GM18517 (cell line): ENCODE results near the gene SLBP.

ENCODE experiments used
- ATAC-seq: cut with Tn5 transposase; IDR thresholded peaks from one replicate; pipeline ENCODE4 v1.9.1; 2021; ENCODE audit warnings: mild to moderate bottlenecking, moderate library complexity; ENCODE audit not compliant: unreplicated experiment

SLBP gene

GRCh38 chr4:1712216-1713002, at the start of gene SLBP:
SLBP (minus strand) TSS chr4:1712319; CDS start chr4:1712188, 131 bp downstream.
- ATAC-seq = peak; percentile 68

DNA sequence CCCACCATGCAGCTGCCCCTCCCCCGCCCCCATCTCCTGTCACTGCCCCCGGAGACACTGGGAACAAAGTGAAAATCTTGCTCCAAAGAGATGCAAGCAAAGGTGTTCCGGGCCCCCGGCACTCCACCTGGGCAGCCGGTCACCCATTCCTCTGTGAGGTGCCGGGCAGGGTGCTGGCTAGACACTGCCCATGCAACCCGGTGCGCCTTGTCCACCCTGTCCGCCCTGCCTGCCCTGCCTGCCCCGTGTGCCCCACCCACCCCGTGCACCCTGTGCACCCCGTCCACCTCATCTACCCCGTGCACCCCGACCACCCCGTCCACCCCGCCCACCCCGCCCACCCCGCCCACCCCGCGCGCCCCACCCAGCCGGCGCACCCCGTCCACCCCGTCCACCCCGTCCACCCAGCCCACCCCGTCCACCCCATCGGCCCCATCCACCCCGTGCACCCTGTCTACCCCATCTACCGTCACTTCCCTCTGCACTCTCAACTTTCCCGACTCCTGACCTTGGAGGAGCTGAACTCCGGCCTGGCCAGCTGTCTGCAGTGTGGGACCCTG, 49.1 kb upstream of the SLBP start:
- no peak for ATAC-seq

- ATAC-seq = no peak
These were observed 48.5 kb upstream of the SLBP start for GRCh38 chr4:1760521-1761071.

GRCh38 chr4:1759818-1760223, 47.7 kb upstream of the SLBP start:
- no peak for ATAC-seq

DNA sequence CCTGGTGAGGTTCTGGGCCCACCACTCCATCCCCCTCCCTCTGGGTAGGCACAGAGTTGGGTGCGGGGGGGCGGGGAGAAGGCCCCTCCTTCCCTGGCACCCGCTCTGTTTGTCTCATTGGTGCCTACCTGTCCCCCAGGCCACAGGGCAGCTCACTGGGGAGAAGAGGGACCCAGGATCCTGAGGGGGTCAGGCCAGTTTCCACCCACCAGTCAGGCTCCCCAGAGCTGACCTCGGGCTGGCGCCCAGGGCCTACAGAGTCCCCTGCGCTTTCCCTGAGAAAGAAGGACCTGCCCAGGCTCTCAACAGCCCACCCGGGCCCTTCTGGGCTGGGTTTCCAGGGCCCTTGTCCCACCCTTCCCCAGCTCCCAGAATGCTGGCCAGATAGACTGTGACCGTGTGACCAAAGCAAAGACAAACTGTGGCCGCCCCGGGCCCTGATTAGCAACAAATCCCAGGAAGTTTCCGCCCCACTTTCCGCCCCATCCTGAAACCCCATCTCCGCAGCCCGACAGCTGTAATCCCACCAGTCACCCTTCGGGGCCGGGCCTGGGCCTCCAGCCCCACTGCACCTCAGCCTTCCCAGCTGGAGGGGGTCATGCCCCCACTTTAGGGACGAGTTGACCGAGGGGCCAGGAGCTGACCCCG, 47.2 kb upstream of the SLBP start:
- no peak for ATAC-seq

GRCh38 chr4:1758306-1759121, 46.4 kb upstream of the SLBP start:
- no peak for ATAC-seq

DNA sequence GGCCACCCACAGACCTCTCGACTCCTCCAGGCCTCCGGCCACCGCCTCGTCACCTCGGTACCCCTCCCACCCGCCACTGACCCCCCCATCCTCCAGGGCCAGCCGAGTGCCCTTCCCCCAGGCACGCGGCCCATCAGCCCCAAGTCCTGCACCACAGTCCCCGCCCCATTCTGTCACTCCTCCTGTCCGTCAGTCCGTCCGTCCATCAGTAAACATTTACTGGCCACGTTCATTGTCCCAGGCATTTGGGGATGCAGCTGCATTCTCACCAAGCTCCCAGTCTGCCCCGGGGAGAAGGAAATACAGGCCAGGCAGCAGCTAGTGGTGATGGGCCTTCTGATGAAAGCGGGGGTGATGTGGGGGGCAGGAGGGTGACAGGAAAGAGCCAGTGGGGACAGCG, 45.7 kb upstream of the SLBP start:
- ATAC-seq = no peak

DNA sequence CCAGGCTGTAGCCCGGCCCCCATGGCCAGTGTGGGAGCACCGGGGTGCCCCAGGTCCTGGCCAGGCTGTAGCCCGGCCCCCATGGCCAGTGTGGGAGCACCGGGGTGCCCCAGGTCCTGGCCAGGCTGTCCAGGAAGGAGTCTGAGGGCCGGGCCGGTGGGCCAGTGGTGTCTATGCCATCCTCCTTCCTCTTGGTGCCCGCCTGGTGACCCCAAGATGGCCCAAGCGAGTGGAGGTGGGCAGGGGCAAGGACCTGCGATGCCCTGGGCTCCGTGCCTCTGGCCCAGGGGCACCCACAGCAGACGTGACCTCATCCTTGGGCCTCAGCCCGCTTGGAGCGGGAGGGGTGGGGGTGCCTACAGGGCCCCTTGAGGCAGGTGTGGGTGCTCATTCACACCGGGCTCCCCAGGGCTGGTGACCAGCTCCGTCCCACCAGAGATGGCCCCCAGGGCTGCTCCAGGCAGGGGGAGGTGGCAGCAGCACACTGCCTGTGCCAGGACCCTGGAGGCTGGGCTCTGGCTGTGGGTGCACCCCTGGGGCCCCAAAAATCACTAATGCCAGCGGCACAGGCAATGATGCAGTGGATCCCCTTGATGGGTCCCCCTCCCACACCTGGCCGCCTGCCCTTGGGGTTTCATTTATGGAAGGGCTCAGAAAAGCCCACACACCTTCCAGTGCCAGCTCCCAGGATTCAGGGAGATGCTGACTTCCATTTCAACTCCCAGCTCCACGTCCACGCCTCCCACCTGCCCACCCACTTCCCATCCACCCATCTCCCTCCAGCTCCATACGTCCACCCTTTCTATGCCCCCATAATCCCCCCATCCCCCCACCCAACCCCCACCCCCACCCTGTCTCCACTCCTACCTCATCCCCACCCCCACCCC, 45.0 kb upstream of the SLBP start:
- no peak for ATAC-seq

DNA sequence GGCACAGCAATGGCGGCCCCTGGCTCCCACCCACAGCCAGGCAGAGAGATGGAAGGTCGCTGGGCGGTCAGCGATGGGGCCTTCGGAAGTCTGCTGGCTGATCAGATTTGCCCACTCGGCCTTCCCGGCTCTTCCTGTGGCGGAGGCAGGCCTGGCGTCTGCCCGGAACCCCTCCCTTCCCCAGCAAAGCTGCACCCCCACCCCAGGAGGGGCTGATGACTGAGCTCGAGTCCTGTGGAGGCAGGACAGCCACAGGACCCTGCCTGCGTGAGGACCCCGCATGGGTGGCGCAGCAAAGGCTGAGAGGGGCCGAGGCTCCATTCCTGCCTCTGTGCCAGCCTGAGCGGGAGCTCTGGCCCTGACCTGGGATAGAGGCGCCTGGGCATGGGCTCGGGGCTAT, 44.0 kb upstream of the SLBP start:
- no peak for ATAC-seq

GRCh38 chr4:1755297-1755696, 43.2 kb upstream of the SLBP start:
- no peak for ATAC-seq

- no peak for ATAC-seq
These were observed 42.2 kb upstream of the SLBP start for GRCh38 chr4:1754336-1754735.

GRCh38 chr4:1753697-1754311, 41.7 kb upstream of the SLBP start:
- ATAC-seq = no peak

DNA sequence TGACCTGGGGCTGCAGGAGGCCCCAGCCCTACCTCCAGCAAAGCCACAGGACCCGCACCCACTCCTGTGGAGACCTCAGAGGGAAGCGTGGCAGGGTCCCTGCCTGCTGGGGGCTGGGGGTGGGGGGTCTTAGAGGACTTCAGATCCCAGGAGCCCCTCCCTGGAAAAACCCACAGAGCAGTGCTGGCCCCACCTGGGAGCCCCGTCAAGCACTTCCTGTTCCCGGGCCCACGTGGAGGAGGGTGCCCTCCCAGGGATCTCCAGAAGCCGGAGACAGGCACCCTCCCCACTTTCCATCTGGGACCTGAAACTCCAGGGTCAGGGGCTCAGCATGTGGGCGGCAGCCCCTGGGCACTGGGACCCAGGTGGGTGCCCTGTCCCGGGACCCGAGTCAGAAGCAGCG, 41.2 kb upstream of the SLBP start:
- no peak for ATAC-seq

DNA sequence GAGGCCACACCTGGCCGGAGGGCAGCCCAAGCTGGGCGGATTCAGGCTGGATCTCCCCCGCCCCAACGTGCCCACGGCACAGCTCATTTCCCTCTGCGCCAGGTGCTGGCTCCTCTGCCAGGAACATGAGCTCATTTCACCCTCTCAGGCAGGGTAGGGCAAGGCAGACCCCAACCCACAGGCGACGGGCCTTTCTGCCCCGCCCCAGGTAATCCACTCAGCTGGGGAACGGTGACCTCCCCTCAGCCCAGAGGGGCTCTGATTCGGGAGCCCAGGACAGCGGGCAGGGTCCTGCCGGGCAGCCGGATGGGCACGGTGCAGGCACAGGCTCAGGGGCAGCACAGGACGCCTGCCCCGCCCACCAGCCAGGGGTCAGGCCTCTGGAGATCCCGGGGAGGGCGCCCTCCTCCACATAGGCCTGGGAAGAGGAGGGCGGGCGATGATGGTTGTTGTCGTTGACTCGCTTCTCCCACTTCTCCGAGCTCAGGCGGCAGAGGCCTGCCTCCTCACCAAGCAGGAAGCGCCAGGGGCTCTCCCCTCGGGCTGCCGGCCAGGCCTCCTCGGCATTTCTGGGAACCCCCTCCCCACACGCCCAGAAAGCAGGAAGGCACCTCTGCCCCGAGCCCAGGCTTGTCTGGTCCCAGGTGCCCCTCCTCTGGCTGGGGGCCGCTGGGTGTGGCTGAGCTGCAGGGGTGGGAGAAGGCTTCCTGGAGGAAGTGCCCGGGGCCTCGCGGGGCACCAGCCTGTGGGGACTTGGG, 40.3 kb upstream of the SLBP start:
- ATAC-seq = no peak

DNA sequence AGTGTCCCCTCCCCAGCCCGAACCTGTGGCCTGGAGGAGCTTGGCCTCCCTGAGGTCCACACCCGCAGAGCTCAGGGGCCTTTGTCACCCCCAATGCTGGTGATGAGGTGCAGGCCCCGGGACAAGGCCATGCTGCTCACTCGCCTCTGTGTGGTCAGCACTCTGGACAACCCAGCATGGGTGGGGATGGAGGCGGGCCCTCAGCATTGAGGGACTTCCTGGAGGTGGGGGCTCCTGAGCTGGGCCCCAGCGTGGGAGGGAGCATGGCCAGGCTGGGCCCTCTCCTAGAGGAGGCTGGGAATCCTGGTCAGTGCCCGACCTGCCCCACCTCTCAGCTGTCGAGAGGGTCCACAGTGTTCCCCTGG, 39.8 kb upstream of the SLBP start:
- no peak for ATAC-seq

- no peak for ATAC-seq
These were observed 39.2 kb upstream of the SLBP start for GRCh38 chr4:1751155-1751918.

- ATAC-seq = no peak
These were observed 38.4 kb upstream of the SLBP start for GRCh38 chr4:1750381-1751154.

DNA sequence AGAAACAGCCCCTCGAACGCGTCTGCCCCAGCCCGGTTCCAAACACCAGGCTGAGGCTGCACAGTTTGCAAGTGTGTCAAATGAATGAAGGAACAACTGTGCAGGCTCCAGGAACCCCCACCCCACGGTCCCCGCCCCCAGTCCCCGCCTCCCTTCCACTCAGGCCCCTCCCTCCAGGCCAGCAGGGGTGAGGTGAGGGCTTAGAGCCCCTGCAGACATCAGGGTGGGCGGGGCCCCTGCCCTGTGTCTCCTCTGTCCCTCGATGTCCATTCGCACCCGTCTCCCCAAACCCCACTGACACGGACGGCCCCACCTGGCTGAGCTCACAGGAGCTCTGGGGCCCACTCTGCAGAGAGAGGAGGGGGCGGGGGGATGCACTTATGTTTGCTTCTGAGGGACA, 37.7 kb upstream of the SLBP start:
- no peak for ATAC-seq
